HepG2 (cell line): ENCODE data around the gene LCE3D. TPM values are rescaled to one million over a fixed set of nuclear protein-coding genes. Genes with fewer than 3 reads are reported as not detected.

ENCODE experiments used
- ATAC-seq: fragments of 200-7000 bp; cut with Tn5 transposase; 3 replicates; pipeline ENCODE4 v1.9.1; 2020; ENCODE audit warnings: mild to moderate bottlenecking, moderate library complexity
- BruUV-seq: library from RNA; stranded (reverse); fragments of 400-500 nt; replicated peaks from 2 replicates; lab custom pipeline; 2021; lab: Mats Ljungman, UMichigan
- CTCF ChIA-PET: fragments of 300-600 bp; formaldehyde crosslinking; extraction: SDS; loops from one replicate; lab custom pipeline; 2021; ENCODE audit warnings: low total read pairs, inconsistent platforms, low intra/inter-chr PET ratio; lab: Yijun Ruan, JAX
- POLR2A ChIA-PET: fragments of 350-600 bp; sonication (Branson Sonifier 250); formaldehyde crosslinking; loops from one replicate; lab custom pipeline; 2020; ENCODE audit warnings: antibody characterized with exemption, inconsistent platforms; lab: Yijun Ruan, JAX
- DNase-seq: peaks from one replicate; pipeline ENCODE4 v3.0.0-alpha.2; 2015; ENCODE audit warnings: low spot score
- FAIRE-seq: peaks from 3 replicates; lab custom pipeline; 2011; peaks lifted over from hg19 to GRCh38; lab: Jason Lieb, UNC
- H2AFZ ChIP-seq: one replicate; pipeline ENCODE4 v1.6.1; 2011; ENCODE audit warnings: low read length, inconsistent platforms
- H3K27ac ChIP-seq: fragments of 300-600 bp; 3 replicates; pipeline ENCODE4 v1.8.0; 2011; ENCODE audit warnings: mixed run types, mild to moderate bottlenecking, mixed read lengths, low read length, inconsistent platforms; ENCODE audit not compliant: insufficient read depth; ENCODE audit errors: extremely low read length
- H3K27me3 ChIP-seq, 2 experiments: fragments of 200-600 bp in 1 of 2; 2 replicates in 1 of 2; 3 replicates in 1 of 2; pipeline versions ENCODE4 v1.6.0 to v1.8.0; 2011; ENCODE audit warnings: low read length in 2 of 2, mild to moderate bottlenecking in 2 of 2, moderate library complexity in 2 of 2, inconsistent platforms in 1 of 2; ENCODE audit not compliant: insufficient read depth in 2 of 2, control insufficient read depth in 1 of 2
- H3K36me3 ChIP-seq, 2 experiments: fragments of 200-600 bp in 1 of 2; replicated peaks in 1 of 2; 2 replicates in 1 of 2; 3 replicates in 1 of 2; pipeline versions ENCODE4 v1.5.1 to v1.8.0; 2011; ENCODE audit warnings: low read length in 2 of 2, inconsistent platforms in 1 of 2; ENCODE audit not compliant: insufficient read depth in 2 of 2, control insufficient read depth in 1 of 2
- H3K4me1 ChIP-seq: 2 replicates; pipeline ENCODE4 v1.5.1; 2012; ENCODE audit warnings: low read length, inconsistent platforms; ENCODE audit not compliant: insufficient read depth
- H3K4me2 ChIP-seq: 2 replicates; pipeline ENCODE4 v1.6.0; 2011; ENCODE audit warnings: low read depth, low read length, inconsistent platforms
- H3K4me3 ChIP-seq, 3 experiments: fragments of 200-600 bp in 1 of 3; sonication (generic), shearing (Covaris generic) in 1 of 3; replicated peaks in 1 of 3; 2 replicates each; pipeline ENCODE4 v1.5.1; 2011 to 2016; ENCODE audit warnings: low read length in 3 of 3, inconsistent platforms in 2 of 3, low read depth in 2 of 3, mild to moderate bottlenecking in 2 of 3, control low read depth in 1 of 3, mixed read lengths in 1 of 3; ENCODE audit not compliant: insufficient read depth in 1 of 3
- H3K79me2 ChIP-seq: one replicate; pipeline ENCODE4 v1.6.1; 2011; ENCODE audit warnings: low read length, inconsistent platforms; ENCODE audit not compliant: insufficient read depth
- H3K9ac ChIP-seq: 2 replicates; pipeline ENCODE4 v1.6.0; 2011; ENCODE audit warnings: mild to moderate bottlenecking, low read depth, low read length, inconsistent platforms; ENCODE audit not compliant: insufficient read depth
- H3K9me3 ChIP-seq: 2 replicates; pipeline ENCODE4 v1.5.1; 2012; ENCODE audit warnings: mild to moderate bottlenecking, low read length
- H4K20me1 ChIP-seq: 2 replicates; pipeline ENCODE4 v1.6.0; 2011; ENCODE audit warnings: inconsistent platforms, mild to moderate bottlenecking, low read length, moderate library complexity; ENCODE audit not compliant: insufficient read depth
- MAFK ChIP-seq, 2 experiments: IDR thresholded peaks in 1 of 2; conservative IDR thresholded peaks in 1 of 2; 2 replicates each; pipeline ENCODE4 v1.6.1; 2011; ENCODE audit warnings: improper control_type of control experiment in 2 of 2, low read length in 2 of 2
- MXD1 ChIP-seq: sonication (generic); formaldehyde crosslinking; IDR thresholded peaks from 2 replicates; pipeline ENCODE4 v1.4.0; 2020; ENCODE audit warnings: mild to moderate bottlenecking, missing genetic modification reagents
- SAP130 ChIP-seq: IDR thresholded peaks from 2 replicates; pipeline ENCODE4 v1.6.1; 2016; ENCODE audit warnings: low read depth
- ZGPAT ChIP-seq: IDR thresholded peaks from 2 replicates; pipeline ENCODE4 v1.6.1; 2016; ENCODE audit warnings: mild to moderate bottlenecking
- ZNF343 ChIP-seq: sonication (generic); formaldehyde crosslinking; IDR thresholded peaks from 2 replicates; pipeline ENCODE4 v1.4.0; 2020; ENCODE audit warnings: mild to moderate bottlenecking, missing genetic modification reagents
- ZNF547 ChIP-seq: sonication (generic); formaldehyde crosslinking; IDR thresholded peaks from 2 replicates; pipeline ENCODE4 v1.5.1; 2020; ENCODE audit warnings: mild to moderate bottlenecking, missing genetic modification reagents
- ZNF781 ChIP-seq: sonication (generic); formaldehyde crosslinking; IDR thresholded peaks from 2 replicates; pipeline ENCODE4 v1.5.1; 2020; ENCODE audit warnings: borderline replicate concordance, mild to moderate bottlenecking, missing genetic modification reagents; ENCODE audit errors: not compliant biosample characterization
- ZNF816 ChIP-seq: sonication (generic); formaldehyde crosslinking; IDR thresholded peaks from 2 replicates; pipeline ENCODE4 v1.8.0; 2022; ENCODE audit warnings: missing genetic modification reagents, mild to moderate bottlenecking, borderline replicate concordance
- WGBS: methylation state at CpG from one replicate; pipeline ENCODE4 v1.1.6; 2017; ENCODE audit warnings: low lambda C conversion rate; 5-methylcytosine and 5-hydroxymethylcytosine counted together
- in situ Hi-C: cut with HindIII; loops from 2 replicates; pipeline ENCODE4 v1.10.0; 2017; ENCODE audit warnings: low pct_unique_long_range_greater_than_20kb; ENCODE audit not compliant: extremely low pct_ligation_motif_present
- intact Hi-C: fragments of 100-400 bp; cut with micrococcal nuclease; formaldehyde crosslinking; loops from one replicate; pipeline ENCODE4 v1.10.0; 2022; ENCODE audit not compliant: unreplicated experiment
- polyA plus RNA-seq, 8 experiments: library from polyadenylated mRNA; depleted of rRNA in 3 of 8; stranded (reverse) in 7 of 8; unstranded in 1 of 8; fragments of >200 nt; fragmentation: Illumina TruSeq in 4 of 8; extraction: Trizol in 4 of 8; gene quantifications; 2 replicates each; pipeline versions ENCODE4 v1.2.1 to v1.2.3, GENCODE V29; 2011 to 2016; ENCODE audit warnings: low read depth in 4 of 8, missing spikeins in 1 of 8, mixed read lengths in 1 of 8; ENCODE audit not compliant: insufficient read depth in 1 of 8
- total RNA-seq, 5 experiments: library from RNA; depleted of rRNA; stranded (reverse); fragments of >200 nt; fragmentation: Illumina TruSeq; extraction: Trizol; gene quantifications; 2 replicates each; pipeline ENCODE4 v1.2.3, GENCODE V29; 2016; ENCODE audit warnings: low read depth in 1 of 5
- TF ChIP-seq, protein P1 (sequence below): sonication (generic); formaldehyde crosslinking; IDR thresholded peaks from 2 replicates; pipeline ENCODE4 v1.4.0; 2020; ENCODE audit warnings: missing genetic modification reagents
- TF ChIP-seq, protein P2 (sequence below): sonication (generic); formaldehyde crosslinking; conservative IDR thresholded peaks from 2 replicates; pipeline ENCODE4 v1.4.0; 2020; ENCODE audit warnings: missing genetic modification reagents
- TF ChIP-seq, protein P3 (sequence below): sonication (generic); formaldehyde crosslinking; IDR thresholded peaks from 2 replicates; pipeline ENCODE4 v1.8.0; 2022; ENCODE audit warnings: missing genetic modification reagents, mild to moderate bottlenecking, inconsistent platforms, borderline replicate concordance

Gene LCE3D
- total and polyA plus RNA-seq, 2 of the 13 experiments (the other 11 are each of a cell fraction or from before 2014, with no cell fraction given): not detected

DNA sequence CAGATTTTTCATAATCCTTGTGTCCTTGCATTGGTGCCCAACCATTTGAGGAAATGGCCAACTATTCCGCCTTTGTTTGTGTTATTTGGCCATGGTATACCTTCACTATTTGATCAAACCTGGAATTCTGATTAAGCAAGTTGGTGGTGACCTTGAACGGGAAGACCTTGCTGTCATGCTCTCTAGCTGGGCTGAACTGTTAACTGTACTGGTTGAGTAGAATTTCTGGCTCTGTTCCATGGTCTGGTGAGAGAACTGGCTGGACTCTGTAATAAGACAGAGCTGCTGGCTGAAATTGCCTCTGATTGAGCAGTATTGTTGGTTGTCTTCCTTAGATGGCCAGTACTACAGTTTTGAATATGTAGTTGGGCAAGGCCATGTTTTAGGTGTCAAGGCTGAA, 16.7 kb upstream of the LCE3D start (continued):
- TF ChIP-seq, protein P1, sequence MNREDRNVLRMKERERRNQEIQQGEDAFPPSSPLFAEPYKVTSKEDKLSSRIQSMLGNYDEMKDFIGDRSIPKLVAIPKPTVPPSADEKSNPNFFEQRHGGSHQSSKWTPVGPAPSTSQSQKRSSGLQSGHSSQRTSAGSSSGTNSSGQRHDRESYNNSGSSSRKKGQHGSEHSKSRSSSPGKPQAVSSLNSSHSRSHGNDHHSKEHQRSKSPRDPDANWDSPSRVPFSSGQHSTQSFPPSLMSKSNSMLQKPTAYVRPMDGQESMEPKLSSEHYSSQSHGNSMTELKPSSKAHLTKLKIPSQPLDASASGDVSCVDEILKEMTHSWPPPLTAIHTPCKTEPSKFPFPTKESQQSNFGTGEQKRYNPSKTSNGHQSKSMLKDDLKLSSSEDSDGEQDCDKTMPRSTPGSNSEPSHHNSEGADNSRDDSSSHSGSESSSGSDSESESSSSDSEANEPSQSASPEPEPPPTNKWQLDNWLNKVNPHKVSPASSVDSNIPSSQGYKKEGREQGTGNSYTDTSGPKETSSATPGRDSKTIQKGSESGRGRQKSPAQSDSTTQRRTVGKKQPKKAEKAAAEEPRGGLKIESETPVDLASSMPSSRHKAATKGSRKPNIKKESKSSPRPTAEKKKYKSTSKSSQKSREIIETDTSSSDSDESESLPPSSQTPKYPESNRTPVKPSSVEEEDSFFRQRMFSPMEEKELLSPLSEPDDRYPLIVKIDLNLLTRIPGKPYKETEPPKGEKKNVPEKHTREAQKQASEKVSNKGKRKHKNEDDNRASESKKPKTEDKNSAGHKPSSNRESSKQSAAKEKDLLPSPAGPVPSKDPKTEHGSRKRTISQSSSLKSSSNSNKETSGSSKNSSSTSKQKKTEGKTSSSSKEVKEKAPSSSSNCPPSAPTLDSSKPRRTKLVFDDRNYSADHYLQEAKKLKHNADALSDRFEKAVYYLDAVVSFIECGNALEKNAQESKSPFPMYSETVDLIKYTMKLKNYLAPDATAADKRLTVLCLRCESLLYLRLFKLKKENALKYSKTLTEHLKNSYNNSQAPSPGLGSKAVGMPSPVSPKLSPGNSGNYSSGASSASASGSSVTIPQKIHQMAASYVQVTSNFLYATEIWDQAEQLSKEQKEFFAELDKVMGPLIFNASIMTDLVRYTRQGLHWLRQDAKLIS: no peak

DNA sequence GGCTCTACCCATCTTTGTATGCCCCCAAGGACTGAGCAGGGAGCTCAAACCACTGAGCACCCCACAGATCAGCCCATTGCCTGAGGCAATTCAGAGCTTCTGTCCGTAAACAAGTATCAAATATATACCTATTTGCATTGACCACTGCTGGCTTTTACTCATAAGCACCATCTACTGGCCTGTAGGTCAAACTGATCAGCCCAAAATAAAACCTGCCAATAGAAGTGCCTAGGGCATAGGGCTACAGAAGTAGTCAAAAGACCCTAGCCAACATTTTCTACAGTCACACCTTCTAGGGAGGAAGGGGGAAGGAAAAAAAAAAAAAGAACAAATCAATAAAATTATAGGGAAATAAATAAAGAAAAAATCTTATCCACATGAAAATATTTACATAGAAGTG, 5.3 kb upstream of the LCE3D start:
- WGBS: no CpG with 5 or more reads among the region's 1 CpG
- DNase-seq: no peak
- no peak overlapping the region for H3K4me3 ChIP-seq
- no TSS peak for BruUV-seq
- no peak for ATAC-seq
- no peak for FAIRE-seq
- H3K9me3 ChIP-seq: no peaks in the 10 kb centered on the region
- intact Hi-C loops: no loop called here
- H3K4me1 ChIP-seq: no peaks in the 10 kb centered on the region
- no peak overlapping the region for H2AFZ ChIP-seq
- H3K9ac ChIP-seq: no peak overlapping the region
- H3K27me3 ChIP-seq: no peaks in the 10 kb centered on the region
- ChIA-PET CTCF (no interaction called here), POLR2A (no interaction called here)
- no peaks in the 10 kb centered on the region for H4K20me1 ChIP-seq
- no peak overlapping the region for H3K27ac ChIP-seq
- H3K36me3 ChIP-seq: no peaks in the 10 kb centered on the region
- in situ Hi-C loops: no loop called here
- H3K79me2 ChIP-seq: no peaks in the 10 kb centered on the region
- no peak overlapping the region for H3K4me2 ChIP-seq
- TF ChIP-seq, protein P2, sequence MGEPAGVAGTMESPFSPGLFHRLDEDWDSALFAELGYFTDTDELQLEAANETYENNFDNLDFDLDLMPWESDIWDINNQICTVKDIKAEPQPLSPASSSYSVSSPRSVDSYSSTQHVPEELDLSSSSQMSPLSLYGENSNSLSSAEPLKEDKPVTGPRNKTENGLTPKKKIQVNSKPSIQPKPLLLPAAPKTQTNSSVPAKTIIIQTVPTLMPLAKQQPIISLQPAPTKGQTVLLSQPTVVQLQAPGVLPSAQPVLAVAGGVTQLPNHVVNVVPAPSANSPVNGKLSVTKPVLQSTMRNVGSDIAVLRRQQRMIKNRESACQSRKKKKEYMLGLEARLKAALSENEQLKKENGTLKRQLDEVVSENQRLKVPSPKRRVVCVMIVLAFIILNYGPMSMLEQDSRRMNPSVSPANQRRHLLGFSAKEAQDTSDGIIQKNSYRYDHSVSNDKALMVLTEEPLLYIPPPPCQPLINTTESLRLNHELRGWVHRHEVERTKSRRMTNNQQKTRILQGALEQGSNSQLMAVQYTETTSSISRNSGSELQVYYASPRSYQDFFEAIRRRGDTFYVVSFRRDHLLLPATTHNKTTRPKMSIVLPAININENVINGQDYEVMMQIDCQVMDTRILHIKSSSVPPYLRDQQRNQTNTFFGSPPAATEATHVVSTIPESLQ (CRISPR knock-in tag): no peak
- no peak for TF ChIP-seq ZGPAT
- TF ChIP-seq ZNF781: no peak
- TF ChIP-seq ZNF816 (CRISPR knock-in tag): no peak
- TF ChIP-seq, protein P3, sequence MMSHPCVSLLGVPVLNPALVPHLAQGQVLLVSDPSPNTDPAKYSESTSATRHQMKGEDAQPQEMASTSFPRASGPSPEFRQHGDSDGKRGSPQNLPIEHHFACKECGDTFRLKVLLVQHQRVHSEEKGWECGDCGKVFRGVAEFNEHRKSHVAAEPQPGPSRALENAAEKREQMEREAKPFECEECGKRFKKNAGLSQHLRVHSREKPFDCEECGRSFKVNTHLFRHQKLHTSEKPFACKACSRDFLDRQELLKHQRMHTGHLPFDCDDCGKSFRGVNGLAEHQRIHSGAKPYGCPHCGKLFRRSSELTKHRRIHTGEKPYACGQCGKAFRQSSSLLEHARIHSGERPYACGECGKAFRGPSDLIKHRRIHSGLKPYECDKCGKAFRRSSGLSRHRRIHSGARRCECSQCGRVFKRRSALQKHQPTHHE (CRISPR knock-in tag): no peak
- TF ChIP-seq ZNF343: no peak
- TF ChIP-seq ZNF547 (CRISPR knock-in tag): no peak
- no peak for TF ChIP-seq SAP130 (CRISPR knock-in tag)
- no peak for TF ChIP-seq MXD1
- no peak for TF ChIP-seq MAFK (conservative IDR thresholded peaks at IDR 0.05 in 1 of 2, IDR thresholded peaks at IDR 0.05 in 1 of 2; ENCODE audit: low read length in 2 of 2)
